Measurements from ENCODE around the gene FBXL19. TPM values are rescaled to one million over a fixed set of nuclear protein-coding genes. Genes with fewer than 3 reads are reported as not detected.

The FBXL19 gene
- total RNA-seq, 1 experiment from 2014 or later, result 84.3 TPM

GRCh38 chr16:30910427-30911029, 12.8 kb upstream of the FBXL19 start:
- TF ChIP-seq PREB (CRISPR knock-in tag; IDR thresholded peaks at IDR 0.05; ENCODE audit: borderline replicate concordance), result no peak
- peak; percentile 23; the same call in 1 of the 2 replicates for TF ChIP-seq ZNF423 (CRISPR knock-in tag; IDR thresholded peaks at IDR 0.05)
- no peak for TF ChIP-seq TEAD1 (CRISPR knock-in tag; IDR thresholded peaks at IDR 0.05)
- ATAC-seq (peak; percentile 66), DNase-seq (ENCODE audit: low spot score) (peak; percentile 28)
- Mint-ChIP-seq H3K4me1 (peaks cover 10% of the 10 kb centered on the region), H3K36me3 (no peaks in the 10 kb centered on the region), H3K27me3 (ENCODE audit: low read depth) (no peaks in the 10 kb centered on the region; the same call in 1 of the 2 replicates), H3K27ac (no peak overlapping the region), H3K9me3 (no peaks in the 10 kb centered on the region), H3K4me3 (no peak overlapping the region)
- POLR2A ChIA-PET, result interaction anchor here (1.0 kb wide), 1 partner anchor 9 kb away, joined by 3 read pairs; no protein-coding TSS in a partner anchor
- CTCF ChIA-PET, result interaction anchor here (0.9 to 1.6 kb wide), 2 partner anchors 9 to 66 kb away, joined by 3 to 6 read pairs; no protein-coding TSS in a partner anchor

GRCh38 chr16:30912794-30913412, 10.5 kb upstream of the FBXL19 start:
- no peak for ATAC-seq
- Mint-ChIP-seq H3K36me3 (no peaks in the 10 kb centered on the region), H3K4me3 (no peak overlapping the region), H3K4me1 (peaks cover 10% of the 10 kb centered on the region), H3K9me3 (no peaks in the 10 kb centered on the region), H3K27ac (no peak overlapping the region), H3K27me3 (ENCODE audit: low read depth) (no peaks in the 10 kb centered on the region; the same call in 1 of the 2 replicates)
- CTCF ChIA-PET, result interaction anchor here (0.6 to 1.4 kb wide), 3 partner anchors 11 to 68 kb away, joined by 3 to 10 read pairs (median 8); no protein-coding TSS in a partner anchor
- POLR2A ChIA-PET, result no interaction called here
- DNase-seq (ENCODE audit: low spot score), result no peak
- TF ChIP-seq FOXK1 (CRISPR knock-in tag; IDR thresholded peaks at IDR 0.05) (no peak), ZNF425 (CRISPR knock-in tag; conservative IDR thresholded peaks at IDR 0.05) (no peak), NFE2L1 (CRISPR knock-in tag; IDR thresholded peaks at IDR 0.05) (no peak), E2F5 (CRISPR knock-in tag; IDR thresholded peaks at IDR 0.05) (no peak), ZNF232 (CRISPR knock-in tag; IDR thresholded peaks at IDR 0.05) (no peak), ZNF263 (CRISPR knock-in tag; IDR thresholded peaks at IDR 0.05; ENCODE audit: low read depth) (no peak), USF2 (CRISPR knock-in tag; IDR thresholded peaks at IDR 0.05) (no peak), KAT7 (CRISPR knock-in tag; IDR thresholded peaks at IDR 0.05; ENCODE audit: borderline replicate concordance) (no peak), ZNF317 (CRISPR knock-in tag; IDR thresholded peaks at IDR 0.05; ENCODE audit: borderline replicate concordance, low read depth) (no peak), ARID4B (CRISPR knock-in tag; IDR thresholded peaks at IDR 0.05; ENCODE audit: borderline replicate concordance) (no peak), ZBTB43 (CRISPR knock-in tag; IDR thresholded peaks at IDR 0.05) (no peak), MLX (CRISPR knock-in tag; IDR thresholded peaks at IDR 0.05) (no peak), RORB (CRISPR knock-in tag; IDR thresholded peaks at IDR 0.05) (no peak), E2F4 (CRISPR knock-in tag; IDR thresholded peaks at IDR 0.05; ENCODE audit: borderline replicate concordance, low read depth) (no peak), ELF4 (CRISPR knock-in tag; IDR thresholded peaks at IDR 0.05; ENCODE audit: low read depth) (no peak), ETV6 (CRISPR knock-in tag; IDR thresholded peaks at IDR 0.05) (no peak), ZNF219 (CRISPR knock-in tag; IDR thresholded peaks at IDR 0.05; ENCODE audit: borderline replicate concordance) (no peak)

Measured in WTC11 (cell line).